Loucy (cell line): ENCODE data around the gene TLE7.

ENCODE experiments used
- CTCF ChIP-seq: fragments of 200-600 bp; sonication (generic); conservative IDR thresholded peaks from 2 replicates; pipeline ENCODE4 v1.5.1; 2014; ENCODE audit warnings: mild to moderate bottlenecking, antibody characterized with exemption, low read length
- EZH2phosphoT487 ChIP-seq: fragments of 200-600 bp; IDR thresholded peaks from 2 replicates; pipeline ENCODE4 v1.6.1; 2018; ENCODE audit warnings: antibody characterized with exemption, mild to moderate bottlenecking, moderate library complexity, borderline replicate concordance

GRCh38 chr16:71460941-71461340 lies 19.1 kb upstream of the TLE7 start:
- no peak for TF ChIP-seq CTCF
- no peak for TF ChIP-seq EZH2phosphoT487
